HuH-7.5 (cell line): Measurements from ENCODE around the gene TMEM14C.

Experiments used
- DNase-seq: peaks from one replicate; pipeline ENCODE4 v3.0.0; 2011; ENCODE audit warnings: low spot score

The TMEM14C gene

GRCh38 chr6:10763006-10763405, 40.1 kb downstream of the TMEM14C start:
- no peak for DNase-seq

- no peak for DNase-seq
Observed at GRCh38 chr6:10769419-10769818, 46.5 kb downstream of the TMEM14C start.

GRCh38 chr6:10771371-10771894, 48.6 kb downstream of the TMEM14C start:
- no peak for DNase-seq

GRCh38 chr6:10778230-10778629, 55.4 kb downstream of the TMEM14C start:
- no peak for DNase-seq

GRCh38 chr6:10779076-10779475, 56.2 kb downstream of the TMEM14C start:
- no peak for DNase-seq
